Keratinocyte (primary cell): ENCODE data around the gene SIX3. TPM values are rescaled to one million over a fixed set of nuclear protein-coding genes. Genes with fewer than 3 reads are reported as not detected.
A peak's percentile ranks its signal among the peaks of the same experiment; 100 is the strongest.

Experiments
- DNase-seq: peaks from one replicate; pipeline ENCODE4 v3.0.0-alpha.2; 2011; ENCODE audit warnings: low read depth, missing footprints, low spot score
- FAIRE-seq: peaks from 2 replicates; lab custom pipeline; 2011; peaks lifted over from hg19 to GRCh38; lab: Jason Lieb, UNC
- H2AFZ ChIP-seq: 2 replicates; pipeline ENCODE4 v1.6.0; 2012; ENCODE audit warnings: low read length, control low read depth, inconsistent platforms; ENCODE audit not compliant: control insufficient read depth
- H3K27ac ChIP-seq: 2 replicates; pipeline ENCODE4 v1.5.1; 2011; ENCODE audit warnings: low read length; ENCODE audit not compliant: control insufficient read depth, insufficient read depth
- H3K27me3 ChIP-seq: 3 replicates; pipeline ENCODE4 v1.6.0; 2011; ENCODE audit warnings: low read length; ENCODE audit not compliant: control insufficient read depth, insufficient read depth; ENCODE audit errors: extremely low read depth
- H3K36me3 ChIP-seq, 2 experiments: 2 replicates in 1 of 2; 3 replicates in 1 of 2; pipeline ENCODE4 v1.5.1; 2011; ENCODE audit warnings: low read length in 2 of 2, mild to moderate bottlenecking in 1 of 2; ENCODE audit not compliant: control insufficient read depth in 2 of 2, insufficient read depth in 2 of 2; ENCODE audit errors: extremely low read depth in 1 of 2
- H3K4me1 ChIP-seq: 3 replicates; pipeline ENCODE4 v1.5.1; 2011; ENCODE audit warnings: low read length; ENCODE audit not compliant: control insufficient read depth, insufficient read depth; ENCODE audit errors: extremely low read depth
- H3K4me2 ChIP-seq: 3 replicates; pipeline ENCODE4 v1.6.0; 2011; ENCODE audit warnings: low read depth, low read length; ENCODE audit not compliant: control insufficient read depth, insufficient read depth; ENCODE audit errors: extremely low read depth
- H3K4me3 ChIP-seq, 3 experiments: fragments of 200-600 bp in 1 of 3; sonication (generic) in 1 of 3; 2 replicates in 2 of 3; 3 replicates in 1 of 3; pipeline ENCODE4 v1.5.1; 2011 to 2016; ENCODE audit warnings: low read length in 3 of 3, mild to moderate bottlenecking in 3 of 3, control low read depth in 2 of 3, inconsistent platforms in 1 of 3, low read depth in 1 of 3, mixed read lengths in 1 of 3, mixed run types in 1 of 3, moderate library complexity in 1 of 3; ENCODE audit not compliant: control insufficient read depth in 2 of 3, insufficient read depth in 2 of 3; ENCODE audit errors: extremely low read depth in 1 of 3
- H3K79me2 ChIP-seq: 2 replicates; pipeline ENCODE4 v1.6.0; 2012; ENCODE audit warnings: low read length; ENCODE audit not compliant: control insufficient read depth, insufficient read depth
- H3K9ac ChIP-seq: 3 replicates; pipeline ENCODE4 v1.6.0; 2011; ENCODE audit warnings: low read length; ENCODE audit not compliant: control insufficient read depth, insufficient read depth; ENCODE audit errors: extremely low read depth
- H3K9me1 ChIP-seq: 3 replicates; pipeline ENCODE4 v1.6.0; 2011; ENCODE audit warnings: low read length; ENCODE audit not compliant: control insufficient read depth, insufficient read depth; ENCODE audit errors: extremely low read depth
- H3K9me3 ChIP-seq: 2 replicates; pipeline ENCODE4 v1.5.1; 2012; ENCODE audit warnings: low read depth, low read length; ENCODE audit not compliant: control insufficient read depth
- H4K20me1 ChIP-seq: 3 replicates; pipeline ENCODE4 v1.6.0; 2011; ENCODE audit warnings: low read length; ENCODE audit not compliant: control insufficient read depth, insufficient read depth; ENCODE audit errors: extremely low read depth
- CTCF ChIP-seq, 3 experiments: IDR thresholded peaks in 1 of 3; conservative IDR thresholded peaks in 1 of 3; optimal IDR thresholded peaks in 1 of 3; 2 replicates in 2 of 3; 3 replicates in 1 of 3; pipeline versions ENCODE3 to v1.5.1; 2011; ENCODE audit warnings: low read length in 3 of 3, mild to moderate bottlenecking in 3 of 3, moderate library complexity in 2 of 3, control low read depth in 1 of 3, inconsistent platforms in 1 of 3; ENCODE audit not compliant: insufficient read depth in 2 of 3; ENCODE audit errors: extremely low read depth in 1 of 3
- EZH2 ChIP-seq: IDR thresholded peaks from one replicate; pipeline ENCODE4 v1.6.1; 2012; ENCODE audit warnings: inconsistent platforms, mild to moderate bottlenecking, low read length, moderate library complexity
- dilution Hi-C: fragments of 300-500 bp; cut with MboI; formaldehyde crosslinking; loops from one replicate; pipeline ENCODE4 v1.7.0; 2020; ENCODE audit warnings: low sequenced_read_pairs; ENCODE audit not compliant: extremely low pct_ligation_motif_present
- polyA minus RNA-seq, 3 experiments: library from RNA; depleted of rRNA, polyadenylated mRNA; stranded (reverse); fragments of >200 nt; gene quantifications; 1 replicate in 1 of 3; 2 replicates in 1 of 3; 3 replicates in 1 of 3; pipeline ENCODE4 v1.2.3, GENCODE V29; 2011
- polyA plus RNA-seq, 5 experiments: library from polyadenylated mRNA; depleted of rRNA in 3 of 5; stranded (reverse) in 3 of 5; stranded (forward) in 1 of 5; unstranded in 1 of 5; fragments of >200 nt; gene quantifications; 1 replicate in 1 of 5; 2 replicates in 3 of 5; 3 replicates in 1 of 5; pipeline versions ENCODE4 v1.2.1 to v1.2.3, GENCODE V29; 2011 to 2012; ENCODE audit warnings: missing spikeins in 2 of 5, low read depth in 1 of 5, low replicate concordance in 1 of 5

The SIX3 gene
- not detected in 3 replicates for polyA plus RNA-seq
- not detected for polyA plus RNA-seq (2011; ENCODE audit: low read depth)
- not detected in 2 replicates for polyA plus RNA-seq (2011; cell fraction: cytosol; rRNA removed)
- polyA plus RNA-seq (2011; cell fraction: nucleus; rRNA removed), result not detected in 2 replicates
- polyA plus RNA-seq (2012; ENCODE audit: low replicate concordance), result not detected in 2 replicates
- not detected in 3 replicates for polyA minus RNA-seq
- polyA minus RNA-seq (2011; cell fraction: cytosol; rRNA and poly(A)+ RNA removed), result not detected
- not detected in 2 replicates for polyA minus RNA-seq (2011; cell fraction: nucleus; rRNA and poly(A)+ RNA removed)

- TF ChIP-seq CTCF (optimal IDR thresholded peaks at IDR 0.05 in 1 of 3, IDR thresholded peaks at IDR 0.05 in 1 of 3, conservative IDR thresholded peaks at IDR 0.05 in 1 of 3; ENCODE audit: extremely low read depth in 1 of 3, insufficient read depth in 2 of 3, low read length in 3 of 3), result no peak
- TF ChIP-seq EZH2, result peak; percentile 84
- Histone ChIP-seq H4K20me1 (no peaks in the 10 kb centered on the region), H3K9me3 (no peaks in the 10 kb centered on the region), H3K36me3 (no peaks in the 10 kb centered on the region), H3K9ac (no peak within 1 kb of the TSS), H3K79me2 (no peaks in the 10 kb centered on the region), H3K27ac (no peak within 1 kb of the TSS), H3K9me1 (no peaks in the 10 kb centered on the region), H3K4me1 (peaks cover 7% of the 10 kb centered on the region), H3K4me3 (peak within 1 kb of the TSS in 2 of 3 experiments; percentile 40 to 65), H2AFZ (no peak within 1 kb of the TSS), H3K27me3 (peaks cover 96% of the 10 kb centered on the region), H3K4me2 (peak within 1 kb of the TSS; percentile 76)
- FAIRE-seq (no peak), DNase-seq (no peak)
- dilution Hi-C loops, result no loop called here
These were observed at the start of gene SIX3 for GRCh38 chr2:44941551-44942234. Gene SIX3 (plus strand): TSS chr2:44941702. CDS start chr2:44942105, 403 bp downstream.

DNA sequence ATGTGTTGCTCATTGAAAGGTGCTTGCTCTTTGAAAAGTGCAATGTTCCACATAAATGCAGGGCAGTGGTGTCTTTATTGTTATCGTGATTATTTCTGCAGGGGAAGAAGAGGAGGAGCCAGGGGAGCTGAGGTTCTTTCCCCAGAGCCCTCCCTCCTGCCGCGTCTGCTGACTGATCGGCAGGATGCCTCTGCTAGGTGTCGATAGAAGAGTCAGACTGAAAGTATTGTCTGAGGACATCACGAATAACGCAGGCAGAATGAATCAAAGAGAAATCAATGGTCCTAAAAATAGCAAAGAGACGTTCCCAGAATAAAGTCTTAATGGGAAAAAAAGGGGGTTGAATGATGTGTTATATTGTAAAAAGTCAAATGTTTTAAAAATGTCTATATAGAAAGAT is 47.4 kb upstream of the SIX3 start:
- no peaks in the 10 kb centered on the region for H3K79me2 ChIP-seq
- H3K4me2 ChIP-seq, result no peak overlapping the region
- FAIRE-seq, result no peak
- H3K9me3 ChIP-seq, result no peaks in the 10 kb centered on the region
- H2AFZ ChIP-seq, result no peak overlapping the region
- TF ChIP-seq EZH2 (no peak), CTCF (optimal IDR thresholded peaks at IDR 0.05 in 1 of 3, IDR thresholded peaks at IDR 0.05 in 1 of 3, conservative IDR thresholded peaks at IDR 0.05 in 1 of 3; ENCODE audit: extremely low read depth in 1 of 3, insufficient read depth in 2 of 3, low read length in 3 of 3) (no peak)
- H4K20me1 ChIP-seq, result no peaks in the 10 kb centered on the region
- no peaks in the 10 kb centered on the region for H3K9me1 ChIP-seq
- no peak overlapping the region for H3K9ac ChIP-seq
- no peak for DNase-seq
- peaks cover 7% of the 10 kb centered on the region for H3K27me3 ChIP-seq
- dilution Hi-C loops, result no loop called here
- no peaks in the 10 kb centered on the region for H3K4me1 ChIP-seq
- H3K27ac ChIP-seq, result no peak overlapping the region
- H3K4me3 ChIP-seq, result no peak overlapping the region
- H3K36me3 ChIP-seq, result no peaks in the 10 kb centered on the region
